UCSD-AML1 (cell line): Measurements from ENCODE around the gene PLA2G1B.
"Not testable (repeated sequence)": the region's sequence is repeated elsewhere in the genome, so short reads cannot be mapped to it uniquely, and the experiment has no call there.

Source experiments
- DNase-seq: peaks from one replicate; lab custom pipeline; 2025; ENCODE audit not compliant: unreplicated experiment; lab: John Stamatoyannopoulos, UW

The PLA2G1B gene

DNA sequence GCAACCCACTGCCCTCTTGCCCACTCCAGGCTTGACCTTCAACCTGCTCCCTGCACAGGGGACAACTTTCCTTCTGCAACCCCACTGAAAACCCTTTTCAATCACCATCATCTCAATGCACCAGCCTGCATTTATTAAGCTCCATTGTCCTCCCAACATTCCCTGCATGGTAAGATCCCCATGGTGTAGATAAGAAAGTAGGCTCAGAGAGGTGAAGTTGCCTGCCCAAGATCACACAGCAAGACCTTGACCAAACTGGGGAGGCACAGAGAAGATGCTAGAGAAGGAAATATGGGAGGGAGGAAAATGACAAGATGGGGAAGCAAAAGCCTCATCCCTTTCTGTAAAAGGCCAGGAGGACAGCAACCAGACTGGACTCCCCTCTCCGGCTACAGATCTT lies 31.5 kb upstream of the PLA2G1B start:
- DNase-seq = no peak

DNA sequence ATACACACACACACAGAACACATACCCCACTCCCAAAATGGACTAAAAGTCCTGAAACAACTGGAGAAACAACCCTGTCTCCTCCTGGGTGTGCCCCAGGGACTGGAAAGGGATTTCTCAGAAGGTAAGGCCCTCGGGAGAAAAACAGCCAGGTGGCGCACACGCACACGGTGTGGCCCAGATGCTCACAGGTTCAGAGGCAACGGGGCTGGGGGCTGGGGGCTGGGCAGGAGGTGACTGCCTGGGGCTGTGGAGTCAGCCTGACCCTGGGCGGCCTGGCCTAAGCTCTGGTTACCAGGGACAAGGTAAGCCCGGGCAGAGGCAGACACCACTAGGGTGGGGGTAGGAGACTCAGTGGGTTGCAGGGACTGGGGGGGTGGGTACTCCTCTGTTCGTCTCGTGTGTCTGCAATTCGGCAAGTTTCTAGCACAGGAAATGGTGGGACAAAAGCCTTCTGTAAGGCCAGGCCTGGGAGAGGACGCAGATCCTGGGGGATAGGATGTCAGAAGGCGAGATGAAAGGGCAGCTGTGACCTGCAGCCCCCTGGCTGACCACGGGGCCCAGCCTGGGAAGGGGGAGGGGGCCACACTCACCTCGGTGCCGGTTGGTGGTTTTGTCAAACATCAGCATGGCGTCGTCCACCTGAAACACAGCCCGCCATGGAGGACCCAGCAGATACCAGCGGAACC lies 31.0 kb upstream of the PLA2G1B start:
- no peak for DNase-seq

DNA sequence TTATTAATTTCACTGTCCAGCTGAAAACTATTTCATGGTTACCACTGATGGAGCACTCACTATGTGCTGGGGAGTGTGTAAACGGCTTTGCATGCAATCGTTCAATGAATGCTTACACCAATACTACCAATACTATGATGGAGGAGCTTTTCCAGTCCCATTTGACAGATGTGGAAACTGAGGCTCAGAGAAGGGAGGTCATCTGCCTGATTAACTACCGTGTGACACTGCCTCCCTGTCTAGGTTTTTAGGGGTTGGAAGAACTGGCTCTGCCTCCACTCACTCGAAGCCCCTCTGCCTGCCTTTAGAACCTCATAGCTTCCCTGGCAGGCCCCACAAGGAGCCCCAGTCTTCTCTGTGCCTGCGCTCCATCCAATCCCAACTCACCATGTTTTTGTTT lies 29.5 kb upstream of the PLA2G1B start:
- DNase-seq = no peak

DNA sequence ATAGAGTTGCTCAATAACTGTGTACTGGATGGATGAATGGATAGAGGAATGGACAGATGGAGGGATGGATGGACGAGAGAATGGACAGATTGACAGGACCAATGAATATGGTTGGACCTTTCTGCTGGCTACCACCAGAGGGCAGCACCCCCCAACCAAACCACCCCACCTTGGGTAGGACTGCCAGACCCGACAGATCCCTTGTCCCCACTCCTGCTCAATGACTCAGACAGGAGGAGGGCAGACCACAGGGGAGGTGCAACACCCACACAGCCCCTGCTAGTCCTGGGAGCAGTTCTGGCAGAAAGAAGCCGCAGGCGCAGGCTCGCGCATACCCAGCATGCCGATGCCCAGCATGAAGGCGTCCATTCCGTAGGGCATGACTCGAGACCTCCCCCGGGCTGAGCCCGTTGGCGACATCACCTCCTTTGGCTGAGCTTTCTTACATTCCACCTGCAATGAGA lies 29.0 kb upstream of the PLA2G1B start:
- DNase-seq = peak; percentile 69

DNA sequence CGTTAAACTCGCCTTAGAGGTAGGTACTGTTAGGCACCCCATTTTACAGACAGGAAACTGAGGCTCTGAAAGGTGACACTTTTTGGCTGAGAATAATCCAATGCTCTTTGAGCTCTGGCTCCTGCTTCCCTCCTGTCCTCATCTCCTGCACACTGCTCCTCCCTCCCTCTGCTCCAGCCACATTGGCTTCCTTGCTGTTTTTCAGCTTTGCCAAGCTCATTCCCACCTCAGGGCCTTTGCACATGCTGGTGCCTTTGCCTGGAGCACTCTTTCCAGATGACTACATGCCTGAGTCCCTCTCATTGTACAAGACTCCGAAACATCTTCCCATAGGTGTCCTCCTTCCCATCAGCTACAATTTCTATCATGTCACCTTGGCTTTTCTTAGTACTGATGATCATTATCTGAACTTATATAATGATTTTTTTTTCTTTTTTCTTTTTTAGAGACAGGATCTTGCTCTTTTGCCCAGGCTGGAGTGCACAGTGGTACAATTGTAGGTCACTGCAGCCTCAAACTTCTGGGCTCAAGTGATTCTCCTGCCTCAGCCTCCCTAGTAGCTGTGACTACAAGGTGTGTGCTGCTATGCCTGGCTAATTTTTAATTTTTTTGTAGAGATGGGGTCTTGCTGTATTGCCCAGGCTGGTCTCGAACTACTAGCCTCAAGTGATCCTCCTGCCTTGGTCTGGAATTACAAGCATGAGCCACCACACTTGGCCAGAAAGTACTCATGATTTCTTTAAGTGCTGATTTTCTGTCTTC lies 26.2 kb upstream of the PLA2G1B start:
- DNase-seq = no peak

DNA sequence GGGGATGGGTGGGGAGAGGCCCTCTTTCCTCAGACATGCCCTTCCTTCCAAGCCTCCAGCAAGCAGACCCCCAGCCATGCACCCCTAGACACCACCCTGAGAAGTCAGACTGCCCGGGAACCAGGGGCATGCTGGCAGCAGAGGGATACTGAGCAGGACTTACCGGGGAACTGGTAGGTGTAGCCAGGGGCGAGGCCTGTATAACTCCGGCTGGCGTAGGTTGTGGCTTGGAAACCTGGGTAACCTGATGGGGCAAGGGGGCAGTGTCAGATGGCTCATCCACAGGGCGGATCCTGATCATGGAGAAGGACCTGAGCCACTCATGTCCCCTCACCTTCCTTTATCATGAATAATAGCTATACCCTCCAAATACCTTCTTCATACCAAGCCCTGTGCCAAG lies 25.6 kb upstream of the PLA2G1B start:
- no peak for DNase-seq

DNA sequence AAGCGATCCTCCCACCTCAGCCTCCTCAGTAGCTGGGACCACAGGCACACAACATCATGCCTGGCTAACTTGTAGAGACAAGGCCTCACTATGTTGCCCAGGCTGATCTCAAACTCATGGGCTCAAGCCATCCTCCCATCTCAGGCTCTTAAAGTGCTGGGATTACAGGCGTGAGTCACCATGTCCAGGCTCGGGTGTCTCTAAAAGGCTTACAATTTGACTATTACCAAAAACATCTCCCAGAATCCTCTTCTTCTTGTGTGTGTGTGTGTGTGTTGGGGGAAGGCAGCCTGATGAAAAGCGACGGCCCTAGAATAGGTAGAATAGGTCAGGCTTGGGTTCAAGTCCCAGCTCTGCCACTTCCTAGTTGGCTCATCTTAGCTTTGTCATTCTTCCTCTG lies 24.5 kb upstream of the PLA2G1B start:
- no peak for DNase-seq

DNA sequence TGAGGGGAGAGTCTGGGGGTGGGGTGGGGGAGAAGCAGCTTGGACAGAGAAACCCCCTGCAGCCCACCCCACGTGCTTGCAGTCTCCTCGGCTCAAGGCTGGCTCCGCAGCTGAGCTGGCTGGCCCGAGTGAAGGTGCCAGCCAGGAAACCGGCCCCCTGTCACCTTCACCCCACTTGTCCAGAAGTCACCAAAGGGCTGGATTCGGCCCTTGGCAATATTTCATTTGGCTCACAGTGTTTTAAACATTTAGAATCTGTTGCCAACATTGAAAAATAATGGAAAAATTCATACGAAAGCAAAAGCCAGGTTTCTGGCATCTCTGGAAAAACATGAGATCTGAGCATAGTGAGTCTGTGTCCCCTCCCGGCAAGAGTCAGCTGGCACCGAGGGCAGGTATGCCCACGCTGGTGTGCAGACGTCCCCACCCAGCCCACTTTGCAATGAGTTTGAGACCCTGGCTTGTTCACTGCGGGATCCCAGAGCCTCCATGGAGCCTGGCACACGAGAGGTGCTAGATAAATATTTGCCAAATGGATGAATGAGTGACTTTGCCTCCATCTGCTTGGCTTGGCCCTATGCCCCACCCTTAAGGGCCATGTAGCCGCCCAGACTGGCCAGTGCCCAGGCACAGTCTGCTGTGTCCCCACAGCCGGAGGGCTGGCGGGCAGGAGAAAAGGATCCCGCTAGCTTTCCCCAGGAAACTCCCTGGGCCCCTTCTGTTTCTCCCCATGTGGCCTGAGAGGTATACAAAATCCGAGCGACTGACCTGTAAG lies 23.2 kb upstream of the PLA2G1B start:
- no peak for DNase-seq

DNA sequence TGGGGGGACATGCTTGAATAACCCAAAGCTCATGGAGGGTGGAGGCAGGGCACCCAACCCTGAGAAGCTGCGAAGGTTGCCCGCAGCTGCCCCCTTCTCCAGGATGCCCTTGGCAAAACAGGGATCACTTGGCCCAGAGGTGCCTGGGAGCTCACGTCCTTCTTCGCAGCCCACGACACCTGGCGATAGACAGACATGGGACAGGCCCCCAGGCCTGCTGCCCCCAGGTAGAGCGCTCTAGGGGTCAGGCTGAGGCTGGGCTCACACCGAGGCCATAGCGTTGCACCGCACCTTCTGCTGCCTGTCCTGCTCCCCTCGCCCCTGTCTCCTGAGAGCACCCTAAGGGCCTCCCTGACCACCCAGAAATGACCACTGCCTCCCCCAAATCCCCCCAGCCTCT lies 20.2 kb upstream of the PLA2G1B start:
- DNase-seq = no peak

DNA sequence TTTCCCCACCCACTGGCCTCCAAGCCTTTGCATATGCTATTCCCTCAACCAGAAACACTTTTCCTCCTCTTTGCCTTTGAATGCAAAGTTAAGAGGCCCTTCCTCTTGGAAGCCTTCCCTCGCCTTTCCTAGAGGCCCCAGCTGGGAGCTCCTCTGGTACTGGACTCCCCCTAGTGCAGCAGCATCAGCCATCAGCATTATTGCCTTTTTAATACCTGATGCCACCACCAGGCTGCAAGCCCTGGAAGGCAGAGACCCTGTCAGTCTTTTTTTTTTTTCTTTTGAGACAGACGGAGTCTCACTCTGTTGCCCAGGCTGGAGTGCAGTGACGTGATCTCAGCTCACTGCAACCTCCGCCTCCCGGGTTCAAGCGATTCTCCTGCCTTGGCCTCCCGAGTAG lies 19.1 kb upstream of the PLA2G1B start:
- no peak for DNase-seq

DNA sequence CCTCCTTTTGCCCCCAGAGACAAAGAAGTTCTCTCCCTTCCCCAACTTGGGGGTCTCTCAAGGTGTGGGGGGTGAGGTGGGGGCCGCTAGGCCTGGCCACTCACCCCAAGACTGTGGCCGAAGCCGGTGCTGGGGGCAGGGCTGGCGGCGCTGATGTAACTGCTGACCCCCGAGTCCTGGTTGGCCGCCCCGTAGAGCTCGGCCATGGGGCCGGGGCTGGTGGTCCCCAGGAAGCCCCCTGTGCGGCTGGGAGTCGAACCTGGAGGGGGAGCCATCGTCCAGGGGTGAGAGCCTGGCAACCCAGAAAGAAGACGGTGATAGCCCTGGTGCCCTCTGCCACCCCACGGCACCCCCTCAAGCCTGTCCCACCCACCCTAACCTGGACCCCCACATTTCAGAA lies 18.5 kb upstream of the PLA2G1B start:
- DNase-seq = no peak

DNA sequence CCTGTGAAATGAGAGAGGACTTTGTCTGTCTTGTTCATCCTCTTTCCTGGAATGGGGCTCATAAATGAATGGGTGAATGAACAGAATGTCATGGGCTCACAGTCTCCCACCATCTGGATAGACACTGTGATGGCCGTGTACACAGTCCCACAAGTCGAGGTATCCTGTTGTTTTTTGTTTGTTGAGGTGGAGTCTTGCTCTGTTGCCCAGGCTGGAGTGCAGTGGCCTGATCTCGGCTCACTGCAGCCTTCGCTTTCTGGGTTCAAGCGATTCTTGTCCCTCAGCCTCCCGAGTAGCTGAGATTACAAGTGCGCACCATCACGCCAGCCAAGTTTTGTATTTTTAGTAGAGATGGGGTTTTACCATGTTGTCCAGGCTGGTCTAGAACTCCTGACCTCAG lies 16.1 kb upstream of the PLA2G1B start:
- no peak for DNase-seq

DNA sequence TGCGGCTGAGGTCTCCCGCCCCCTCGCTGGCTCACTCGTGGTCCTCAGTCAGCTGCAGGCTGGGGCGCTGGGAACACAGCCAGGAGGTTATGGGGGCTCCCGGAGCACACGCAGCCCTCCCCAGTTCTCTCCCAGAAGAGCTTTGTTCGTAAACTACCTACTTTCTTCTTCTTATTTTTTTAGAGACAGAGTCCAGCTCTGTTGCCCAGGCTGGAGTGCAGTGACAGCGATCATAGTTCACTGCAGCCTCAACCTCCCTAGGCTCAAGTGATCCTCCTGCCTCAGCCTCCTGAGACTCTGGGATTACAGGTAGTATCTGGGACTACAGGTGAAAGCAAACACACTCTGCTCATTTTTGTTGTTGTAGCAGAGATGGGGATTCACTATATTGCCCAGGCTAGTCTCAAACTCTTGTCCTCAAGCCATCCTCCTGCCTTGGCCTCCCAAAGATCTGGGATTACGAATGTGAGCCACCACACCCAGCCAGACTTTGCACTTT lies 15.5 kb upstream of the PLA2G1B start:
- no peak for DNase-seq

DNA sequence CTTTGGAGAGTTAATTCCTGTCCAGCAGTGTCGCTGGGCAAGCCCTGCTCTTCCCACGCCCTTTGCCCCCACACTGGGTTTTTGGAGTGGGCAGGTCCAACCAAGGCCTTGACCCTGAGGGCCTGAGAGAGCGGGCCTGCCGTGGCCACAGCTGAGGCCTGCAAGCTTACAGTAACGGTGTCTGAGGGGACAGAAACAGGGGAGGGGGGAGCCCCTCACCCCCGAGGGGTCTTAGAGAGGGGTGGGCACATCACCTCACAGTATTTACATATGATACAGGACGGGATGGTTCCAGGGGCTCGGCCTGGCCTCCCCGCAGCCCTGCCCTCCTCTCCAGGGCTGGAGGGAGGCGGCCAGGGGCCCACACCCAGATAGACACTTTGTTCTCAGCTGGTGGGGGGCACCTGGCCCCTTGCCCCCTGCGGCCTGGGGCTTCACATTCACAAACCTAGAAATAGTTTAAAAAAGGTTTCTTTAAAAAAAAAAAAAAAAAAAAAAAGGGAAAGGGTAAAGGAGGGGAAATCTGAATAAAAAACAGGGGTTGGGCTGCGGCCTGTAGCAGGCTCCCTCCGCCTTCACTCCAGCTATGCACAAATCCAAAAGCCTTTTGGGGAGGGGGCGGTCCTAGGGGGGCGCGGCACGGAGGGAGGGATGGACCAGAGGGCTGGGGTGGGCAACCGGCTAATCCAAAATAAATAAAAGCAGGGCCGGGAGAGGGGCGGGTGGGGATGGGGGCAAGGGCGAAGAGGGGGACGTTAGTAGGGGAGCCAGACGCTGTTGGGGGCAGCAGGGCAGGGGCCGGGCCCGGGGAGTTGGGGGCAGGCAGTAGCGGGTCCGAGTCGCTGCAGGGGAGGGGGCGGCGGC lies 14.8 kb upstream of the PLA2G1B start:
- DNase-seq = no peak

DNA sequence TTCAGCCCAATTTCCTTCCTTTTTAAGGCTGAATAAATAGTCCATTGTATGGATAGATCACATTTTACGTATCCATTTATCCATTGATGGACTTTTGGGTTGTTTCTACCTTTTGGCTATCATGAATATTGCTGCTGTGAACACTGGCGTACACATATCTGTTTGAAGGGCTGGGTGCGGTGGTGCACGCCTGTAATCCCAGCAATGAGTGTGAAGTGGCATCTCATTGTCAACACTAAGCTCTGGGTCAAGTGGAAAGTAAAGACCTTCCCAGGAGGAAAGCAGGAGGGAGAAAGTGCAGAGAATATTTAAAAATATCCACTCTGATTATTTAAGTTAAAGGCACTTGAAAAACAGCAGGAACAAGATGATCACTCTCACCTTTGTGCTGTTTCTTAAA lies 11.7 kb upstream of the PLA2G1B start:
- DNase-seq = no peak

DNA sequence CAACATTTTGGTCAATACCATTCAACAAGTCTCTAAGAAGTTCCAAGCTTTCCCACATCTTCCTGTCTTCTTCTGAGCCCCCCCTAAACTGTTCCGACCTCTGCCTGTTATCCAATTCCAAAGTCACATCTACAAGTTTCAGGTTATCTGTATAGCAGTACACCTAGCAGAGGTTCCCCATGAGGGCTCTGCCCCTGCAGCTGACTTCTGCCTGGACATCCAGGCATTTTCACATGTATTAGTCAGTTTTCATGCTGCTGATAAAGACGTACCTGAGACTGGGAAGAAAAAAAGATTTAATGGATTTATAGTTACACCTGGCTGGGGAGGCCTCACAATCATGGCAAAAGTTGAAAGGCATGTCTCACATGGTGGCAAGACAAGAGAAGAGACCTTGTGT lies 10.2 kb upstream of the PLA2G1B start:
- DNase-seq = no peak

DNA sequence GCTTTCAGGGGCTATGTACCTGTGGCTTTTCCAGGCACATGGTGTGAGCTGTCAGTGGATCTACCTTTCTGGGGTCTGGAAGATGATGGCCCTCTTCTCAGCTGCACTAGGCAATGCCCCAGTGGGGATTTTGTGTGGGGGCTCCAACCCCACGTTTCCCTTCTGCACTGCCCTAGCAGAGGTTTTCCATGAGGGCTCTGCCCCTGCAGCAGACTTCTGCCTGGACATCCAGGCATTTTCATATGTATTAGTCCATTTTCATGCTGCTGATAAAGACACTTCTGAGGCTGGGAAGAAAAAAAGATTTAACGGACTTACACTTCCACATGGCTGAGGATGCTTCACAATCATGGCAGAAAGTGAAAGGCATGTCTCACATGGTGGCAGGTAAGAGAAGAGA lies 8.8 kb upstream of the PLA2G1B start:
- not testable (repeated sequence) for DNase-seq

DNA sequence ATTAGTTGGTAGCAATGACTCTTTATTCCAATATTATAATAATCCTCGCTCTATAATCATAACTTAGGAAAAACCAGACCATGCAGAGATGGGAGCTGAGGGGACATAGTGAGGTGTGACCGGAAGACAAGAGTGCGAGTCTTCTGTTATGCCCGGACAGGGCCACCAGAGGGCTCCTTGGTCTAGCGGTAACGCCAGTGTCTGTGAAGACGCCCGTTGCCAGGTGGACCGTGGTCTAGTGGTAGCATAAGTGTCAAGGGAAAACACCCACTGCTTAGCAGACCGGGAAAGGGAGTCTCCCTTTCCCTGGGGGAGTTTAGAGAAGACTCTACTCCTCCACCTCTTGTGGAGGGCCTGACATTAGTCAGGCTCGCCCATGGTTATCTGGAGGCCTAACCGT lies 7.9 kb upstream of the PLA2G1B start:
- peak; percentile 25 for DNase-seq

DNA sequence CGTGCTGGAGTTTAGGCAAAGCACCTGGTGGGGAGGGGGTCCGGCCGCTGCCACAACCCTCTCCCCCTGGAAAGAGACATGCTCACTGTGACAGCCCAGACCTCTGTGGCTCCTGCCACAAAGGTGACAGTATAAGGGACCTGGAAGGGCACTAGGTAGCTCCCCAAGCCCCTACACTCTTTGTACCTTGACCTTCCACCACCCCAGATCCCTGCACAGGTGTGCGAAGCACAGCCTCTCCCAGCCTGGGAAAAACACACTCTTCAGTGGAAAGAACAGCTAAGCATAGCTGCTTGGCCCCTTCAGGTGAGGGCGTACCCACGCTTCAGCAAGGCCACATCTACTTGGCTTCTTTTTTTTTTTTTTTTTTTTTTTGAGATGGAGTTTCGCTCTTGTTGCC lies 4.9 kb upstream of the PLA2G1B start:
- DNase-seq = no peak

DNA sequence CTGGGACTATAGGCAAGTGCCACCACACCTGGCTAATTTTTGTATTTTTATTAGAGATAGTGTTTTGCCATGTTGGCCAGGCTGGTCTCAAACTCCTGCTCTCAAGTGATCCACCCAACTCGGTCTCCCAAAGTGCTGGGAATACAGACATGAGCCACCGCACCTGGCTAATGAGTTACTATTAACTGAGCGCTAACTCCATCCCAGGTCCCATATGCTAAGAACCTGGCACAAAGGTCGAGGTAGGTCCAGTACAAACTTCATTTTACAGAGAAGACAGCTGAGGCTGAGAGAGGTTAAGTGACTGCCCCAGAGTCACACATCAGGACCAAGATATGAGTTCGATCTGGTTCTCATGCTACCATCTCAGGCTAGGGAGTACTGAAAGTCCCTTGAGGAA lies 4.5 kb upstream of the PLA2G1B start:
- DNase-seq = no peak

DNA sequence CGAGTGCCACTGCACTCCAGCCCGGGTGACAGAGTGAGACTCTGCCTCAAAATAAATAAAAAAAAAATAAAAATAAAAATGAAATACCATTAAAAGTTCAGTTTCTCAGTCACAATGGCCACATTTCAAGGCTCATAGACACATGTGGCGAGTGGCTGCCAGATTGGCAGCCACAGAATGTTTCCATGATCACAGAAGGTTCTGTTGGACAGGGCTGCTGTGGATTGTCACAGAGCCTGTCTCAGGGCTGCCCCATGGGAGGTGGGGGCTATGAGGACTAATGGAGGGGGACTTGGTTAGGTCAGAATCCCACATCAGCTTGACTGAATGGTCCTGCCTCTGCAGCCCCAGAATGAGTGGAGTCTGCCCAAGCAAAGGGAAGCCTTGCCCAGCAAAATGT lies 3.8 kb upstream of the PLA2G1B start:
- DNase-seq = no peak
